ENCODE data around the gene PARP14.

GRCh38 chr3:122728186-122728585 is 47.5 kb downstream of the PARP14 start:
- TF ChIP-seq CTCF (IDR thresholded peaks at IDR 0.05) (no peak), POLR2AphosphoS5 (IDR thresholded peaks at IDR 0.05) (no peak), POLR2A (IDR thresholded peaks at IDR 0.05) (no peak)

Measured in breast epithelium (tissue), 3 donors.